ENCODE data around the gene M1AP.

Gene M1AP

GRCh38 chr2:74560591-74560990 lies 87.5 kb downstream of the M1AP start:
- DNase-seq = no peak

GRCh38 chr2:74559912-74560311 lies 88.2 kb downstream of the M1AP start:
- DNase-seq = no peak

- no peak for DNase-seq
Observed at GRCh38 chr2:74558284-74559230, 89.6 kb downstream of the M1AP start.

- DNase-seq = no peak
Observed at GRCh38 chr2:74556831-74557370, 91.2 kb downstream of the M1AP start.

- no peak for DNase-seq
Observed at GRCh38 chr2:74556159-74556558, 92.0 kb downstream of the M1AP start.

GRCh38 chr2:74555610-74556103 lies 92.5 kb downstream of the M1AP start:
- no peak for DNase-seq

- DNase-seq = peak; percentile 65
Observed at GRCh38 chr2:74554820-74555531, 93.2 kb downstream of the M1AP start.

- DNase-seq = peak; percentile 92
Observed at GRCh38 chr2:74553892-74554819, 94.0 kb downstream of the M1AP start, which contains the start of the genes DOK1 and LOXL3. Gene DOK1, plus strand, starts transcription at chr2:74554720. Its CDS starts 35 bp downstream, at chr2:74554755. Gene LOXL3, minus strand, starts transcription at chr2:74553942. Its CDS starts 1,308 bp downstream, at chr2:74552634.

- DNase-seq = peak; percentile 61
Observed at GRCh38 chr2:74552914-74553811, 95.0 kb downstream of the M1AP start.

GRCh38 chr2:74551942-74552913 lies 95.9 kb downstream of the M1AP start:
- DNase-seq = no peak

- no peak for DNase-seq
Observed at GRCh38 chr2:74551530-74551929, 96.6 kb downstream of the M1AP start.

GRCh38 chr2:74550231-74550630 lies 97.9 kb downstream of the M1AP start:
- no peak for DNase-seq

GRCh38 chr2:74548900-74549826 lies 99.0 kb downstream of the M1AP start:
- DNase-seq = peak; percentile 77

GRCh38 chr2:74548285-74548899 lies 99.7 kb downstream of the M1AP start:
- DNase-seq = no peak

- DNase-seq = no peak
Observed at GRCh38 chr2:74546004-74546403, 102.1 kb downstream of the M1AP start.

- DNase-seq = no peak
Observed at GRCh38 chr2:74544634-74545033, 103.5 kb downstream of the M1AP start.

- no peak for DNase-seq
Observed at GRCh38 chr2:74542978-74543377, 105.2 kb downstream of the M1AP start.

GRCh38 chr2:74540291-74540690 lies 107.8 kb downstream of the M1AP start:
- no peak for DNase-seq
